HFF-Myc (cell line): ENCODE data around the gene MAST4.

Source experiments
- DNase-seq: peaks from one replicate; pipeline ENCODE4 v3.0.0-alpha.2; 2011; ENCODE audit warnings: low read depth; ENCODE audit errors: extremely low read depth
- H3K4me3 ChIP-seq: replicated peaks from 2 replicates; pipeline ENCODE4 v1.5.1; 2011; ENCODE audit warnings: low read depth, mild to moderate bottlenecking, control low read depth, low read length
- TF ChIP-seq, protein P1 (sequence below): IDR thresholded peaks from 2 replicates; pipeline ENCODE4 v1.5.1; 2012; ENCODE audit warnings: mild to moderate bottlenecking, low read depth, low read length, control low read depth; ENCODE audit errors: missing control alignments

MAST4 gene

DNA sequence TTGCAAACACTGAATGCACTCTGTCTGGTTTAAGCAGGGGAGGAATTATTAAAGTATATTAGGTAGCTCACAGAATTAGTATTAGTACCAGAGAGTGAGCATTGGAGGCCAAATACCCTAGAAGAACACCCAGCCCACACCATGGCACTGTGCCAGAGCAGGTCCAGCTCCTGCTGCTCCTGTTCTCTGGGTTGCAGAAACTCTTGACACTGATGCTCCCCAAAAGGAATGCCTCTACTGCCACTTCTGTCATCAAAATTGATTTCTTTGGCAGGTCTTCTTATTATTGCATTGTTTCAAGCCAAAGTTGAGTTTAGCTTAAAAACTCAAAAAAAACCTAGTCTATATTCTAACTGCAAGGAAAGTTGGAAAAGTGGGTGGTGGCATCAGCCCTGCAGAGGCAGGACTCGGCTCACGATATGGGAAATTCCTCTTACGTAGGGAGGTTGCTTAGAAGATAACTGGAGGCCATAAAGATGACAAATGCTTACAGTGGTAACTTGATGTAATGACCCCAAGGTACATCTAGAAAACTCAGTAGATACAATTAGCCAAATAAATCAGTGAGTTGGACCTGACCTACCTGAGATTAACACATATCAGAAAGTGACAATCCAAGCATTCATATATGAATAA is 477.0 kb downstream of the MAST4 start:
- DNase-seq: no peak
- TF ChIP-seq, protein P1, sequence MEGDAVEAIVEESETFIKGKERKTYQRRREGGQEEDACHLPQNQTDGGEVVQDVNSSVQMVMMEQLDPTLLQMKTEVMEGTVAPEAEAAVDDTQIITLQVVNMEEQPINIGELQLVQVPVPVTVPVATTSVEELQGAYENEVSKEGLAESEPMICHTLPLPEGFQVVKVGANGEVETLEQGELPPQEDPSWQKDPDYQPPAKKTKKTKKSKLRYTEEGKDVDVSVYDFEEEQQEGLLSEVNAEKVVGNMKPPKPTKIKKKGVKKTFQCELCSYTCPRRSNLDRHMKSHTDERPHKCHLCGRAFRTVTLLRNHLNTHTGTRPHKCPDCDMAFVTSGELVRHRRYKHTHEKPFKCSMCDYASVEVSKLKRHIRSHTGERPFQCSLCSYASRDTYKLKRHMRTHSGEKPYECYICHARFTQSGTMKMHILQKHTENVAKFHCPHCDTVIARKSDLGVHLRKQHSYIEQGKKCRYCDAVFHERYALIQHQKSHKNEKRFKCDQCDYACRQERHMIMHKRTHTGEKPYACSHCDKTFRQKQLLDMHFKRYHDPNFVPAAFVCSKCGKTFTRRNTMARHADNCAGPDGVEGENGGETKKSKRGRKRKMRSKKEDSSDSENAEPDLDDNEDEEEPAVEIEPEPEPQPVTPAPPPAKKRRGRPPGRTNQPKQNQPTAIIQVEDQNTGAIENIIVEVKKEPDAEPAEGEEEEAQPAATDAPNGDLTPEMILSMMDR: no peak
- H3K4me3 ChIP-seq: no peak overlapping the region

- no peak overlapping the region for H3K4me3 ChIP-seq
- TF ChIP-seq, protein P1: no peak
- DNase-seq: no peak
These were observed 481.1 kb downstream of the MAST4 start for GRCh38 chr5:67077296-67077695.

DNA sequence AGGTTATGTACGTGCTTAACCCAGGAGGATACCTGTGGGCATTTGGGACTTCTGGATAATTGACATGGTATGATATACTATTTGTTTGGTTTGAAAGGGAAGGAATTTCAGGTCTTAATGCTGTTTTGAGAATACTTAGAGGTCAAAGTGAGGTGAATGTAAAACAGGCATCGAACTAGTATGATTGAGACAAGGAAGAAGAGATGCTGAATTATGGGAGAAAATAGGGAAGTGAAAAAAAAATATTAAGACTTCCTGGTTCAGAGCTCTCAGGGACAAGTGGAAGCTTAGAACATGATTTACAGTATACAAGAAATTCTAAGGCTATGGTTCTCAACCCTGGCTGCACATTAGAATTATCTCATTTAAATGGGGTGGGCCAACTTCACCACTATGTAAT is 485.1 kb downstream of the MAST4 start:
- H3K4me3 ChIP-seq: no peak overlapping the region
- DNase-seq: no peak
- TF ChIP-seq, protein P1: no peak

DNA sequence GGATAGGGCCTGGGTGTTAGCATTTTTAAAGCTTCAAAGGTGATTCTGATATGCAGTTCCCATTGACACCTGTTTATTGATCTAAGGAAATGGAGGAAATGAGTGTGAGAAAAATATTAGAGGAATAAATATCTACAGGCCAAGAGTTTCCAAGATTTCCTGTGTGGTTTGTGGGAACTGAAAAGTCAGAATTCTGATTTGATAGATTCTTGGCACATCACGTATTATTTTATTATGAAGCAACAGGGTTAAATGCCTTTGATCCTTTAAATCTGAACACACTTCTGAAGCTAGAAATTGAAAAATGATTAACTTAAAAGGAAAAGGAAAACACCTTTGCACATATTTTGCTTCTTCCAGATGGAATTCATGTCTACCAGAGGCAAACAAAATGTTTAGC is 486.7 kb downstream of the MAST4 start:
- no peak for DNase-seq
- no peak overlapping the region for H3K4me3 ChIP-seq
- TF ChIP-seq, protein P1: no peak

DNA sequence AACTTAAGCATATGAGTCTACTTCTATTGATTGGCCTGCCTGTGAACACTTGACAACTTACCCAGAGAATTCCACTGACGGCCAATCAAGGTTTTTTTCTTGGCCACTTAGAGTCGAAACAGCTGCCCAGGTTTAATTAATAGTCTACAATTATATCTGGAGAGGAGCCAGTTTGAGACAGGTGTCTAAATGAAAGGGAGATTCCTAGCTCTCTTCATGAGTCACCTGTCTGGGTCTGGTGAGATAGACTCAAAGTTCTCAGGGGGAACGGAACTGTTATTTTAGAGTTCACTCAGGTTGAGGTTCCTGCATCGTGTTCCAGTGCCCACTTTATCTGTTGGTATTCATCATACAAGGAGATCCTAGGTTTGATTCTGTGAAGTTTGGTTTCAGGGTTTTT is 489.4 kb downstream of the MAST4 start:
- TF ChIP-seq, protein P1: no peak
- DNase-seq: no peak
- H3K4me3 ChIP-seq: no peak overlapping the region

DNA sequence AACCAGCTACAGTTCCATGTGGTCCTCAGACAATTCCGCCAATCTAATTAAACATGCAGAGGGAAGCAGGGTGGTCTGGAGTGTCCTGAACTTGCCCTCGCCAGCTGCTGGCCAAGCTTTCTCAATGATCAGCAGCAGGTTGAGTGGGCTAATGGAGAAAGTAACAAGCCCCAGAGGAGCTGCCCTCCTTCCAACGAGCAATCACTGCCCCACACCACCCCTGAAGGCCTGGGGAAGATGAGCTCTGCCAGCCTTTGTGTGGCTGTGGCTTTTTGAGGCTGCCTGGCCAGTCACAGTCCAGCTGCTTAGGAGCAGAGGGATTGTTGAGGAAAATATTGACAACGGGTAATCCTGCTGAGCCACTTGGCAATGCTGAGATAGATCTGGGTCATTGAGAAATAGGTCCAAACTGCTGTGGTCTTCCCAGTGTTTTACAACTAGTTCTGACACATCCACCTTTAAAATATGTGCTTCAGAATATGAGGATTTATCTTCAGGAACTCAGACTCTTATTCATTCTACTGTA is 493.1 kb downstream of the MAST4 start:
- DNase-seq: no peak
- H3K4me3 ChIP-seq: no peak overlapping the region
- TF ChIP-seq, protein P1: no peak

- no peak for DNase-seq
- no peak overlapping the region for H3K4me3 ChIP-seq
- TF ChIP-seq, protein P1: no peak
These were observed 493.8 kb downstream of the MAST4 start for GRCh38 chr5:67090040-67090439.
